Vagina (tissue), 2 donors: ENCODE results near the gene UCP3. TPM values are rescaled to one million over a fixed set of nuclear protein-coding genes. Genes with fewer than 3 reads are reported as not detected.
A peak's percentile ranks its signal among the peaks of the same experiment; 100 is the strongest.

Experiments used
- DNase-seq, 2 donors: peaks; one replicate each; pipeline ENCODE4 v3.0.0-alpha.2; 2017; ENCODE audit errors: extremely low spot score in 2 of 2
- H3K27ac ChIP-seq: fragments of 200-600 bp; sonication (generic); one replicate; pipeline ENCODE4 v1.5.1; 2019
- H3K27me3 ChIP-seq: fragments of 200-600 bp; sonication (generic); one replicate; pipeline ENCODE4 v1.5.1; 2019
- H3K36me3 ChIP-seq, 2 donors: fragments of 200-600 bp; sonication (generic); one replicate each; pipeline ENCODE4 v1.5.1; 2017 to 2019
- H3K4me1 ChIP-seq: fragments of 200-600 bp; sonication (generic); one replicate; pipeline ENCODE4 v1.5.1; 2019
- H3K4me3 ChIP-seq, 2 donors: fragments of 200-600 bp; sonication (generic); 1 replicate in 1 of 2; 2 replicates in 1 of 2; pipeline ENCODE4 v1.5.1; 2016 to 2019
- H3K9me3 ChIP-seq: fragments of 200-600 bp; sonication (generic); one replicate; pipeline ENCODE4 v1.5.1; 2019
- POLR2A ChIP-seq, 2 donors: fragments of 450-650 bp; IDR thresholded peaks; one replicate each; pipeline ENCODE4 v1.6.1; 2017; ENCODE audit warnings: antibody characterized with exemption in 2 of 2, mild to moderate bottlenecking in 2 of 2, moderate library complexity in 2 of 2
- POLR2AphosphoS5 ChIP-seq, 2 donors: sonication (generic); formaldehyde crosslinking; IDR thresholded peaks; one replicate each; pipeline ENCODE4 v1.9.0; 2017; ENCODE audit warnings: antibody characterized with exemption in 2 of 2, mild to moderate bottlenecking in 2 of 2, low read depth in 1 of 2; ENCODE audit not compliant: insufficient read depth in 1 of 2
- intact Hi-C: fragments of 100-400 bp; cut with DNase I; formaldehyde crosslinking; loops from one replicate; pipeline ENCODE4 v1.15.1; 2023
- total RNA-seq: library from RNA; depleted of rRNA; stranded (reverse); fragments of >200 nt; gene quantifications from one replicate; pipeline ENCODE4 v1.2.3, GENCODE V29; 2016
- TF ChIP-seq, protein P1 (sequence below), 3 experiments: fragments of 450-650 bp in 2 of 3; fragments of 200-600 bp in 1 of 3; sonication (generic) in 1 of 3; IDR thresholded peaks; one replicate each; pipeline ENCODE4 v1.5.1; 2017 to 2019; ENCODE audit warnings: antibody characterized with exemption in 3 of 3, mild to moderate bottlenecking in 2 of 3, moderate library complexity in 2 of 3

The UCP3 gene
- total RNA-seq, 1 donor from 2014 or later: 1.2 TPM

GRCh38 chr11:73975479-73975757, 33.5 kb downstream of the UCP3 start:
- intact Hi-C loops: loop anchor here (5.0 kb wide), 1 partner anchor 688 kb away; no protein-coding TSS in a partner anchor
- H3K36me3 ChIP-seq: no peaks in the 10 kb centered on the region
- H3K4me3 ChIP-seq: no peak overlapping the region
- H3K4me1 ChIP-seq: peaks cover 15% of the 10 kb centered on the region
- TF ChIP-seq POLR2AphosphoS5 (IDR thresholded peaks at IDR 0.05; ENCODE audit: insufficient read depth in 1 of 2, low read depth in 1 of 2) (no peak), POLR2A (IDR thresholded peaks at IDR 0.05) (no peak)
- TF ChIP-seq, protein P1, sequence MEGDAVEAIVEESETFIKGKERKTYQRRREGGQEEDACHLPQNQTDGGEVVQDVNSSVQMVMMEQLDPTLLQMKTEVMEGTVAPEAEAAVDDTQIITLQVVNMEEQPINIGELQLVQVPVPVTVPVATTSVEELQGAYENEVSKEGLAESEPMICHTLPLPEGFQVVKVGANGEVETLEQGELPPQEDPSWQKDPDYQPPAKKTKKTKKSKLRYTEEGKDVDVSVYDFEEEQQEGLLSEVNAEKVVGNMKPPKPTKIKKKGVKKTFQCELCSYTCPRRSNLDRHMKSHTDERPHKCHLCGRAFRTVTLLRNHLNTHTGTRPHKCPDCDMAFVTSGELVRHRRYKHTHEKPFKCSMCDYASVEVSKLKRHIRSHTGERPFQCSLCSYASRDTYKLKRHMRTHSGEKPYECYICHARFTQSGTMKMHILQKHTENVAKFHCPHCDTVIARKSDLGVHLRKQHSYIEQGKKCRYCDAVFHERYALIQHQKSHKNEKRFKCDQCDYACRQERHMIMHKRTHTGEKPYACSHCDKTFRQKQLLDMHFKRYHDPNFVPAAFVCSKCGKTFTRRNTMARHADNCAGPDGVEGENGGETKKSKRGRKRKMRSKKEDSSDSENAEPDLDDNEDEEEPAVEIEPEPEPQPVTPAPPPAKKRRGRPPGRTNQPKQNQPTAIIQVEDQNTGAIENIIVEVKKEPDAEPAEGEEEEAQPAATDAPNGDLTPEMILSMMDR (IDR thresholded peaks at IDR 0.05): no peak
- no peaks in the 10 kb centered on the region for H3K9me3 ChIP-seq
- no peak overlapping the region for H3K27ac ChIP-seq
- H3K27me3 ChIP-seq: no peaks in the 10 kb centered on the region
- no peak for DNase-seq

DNA sequence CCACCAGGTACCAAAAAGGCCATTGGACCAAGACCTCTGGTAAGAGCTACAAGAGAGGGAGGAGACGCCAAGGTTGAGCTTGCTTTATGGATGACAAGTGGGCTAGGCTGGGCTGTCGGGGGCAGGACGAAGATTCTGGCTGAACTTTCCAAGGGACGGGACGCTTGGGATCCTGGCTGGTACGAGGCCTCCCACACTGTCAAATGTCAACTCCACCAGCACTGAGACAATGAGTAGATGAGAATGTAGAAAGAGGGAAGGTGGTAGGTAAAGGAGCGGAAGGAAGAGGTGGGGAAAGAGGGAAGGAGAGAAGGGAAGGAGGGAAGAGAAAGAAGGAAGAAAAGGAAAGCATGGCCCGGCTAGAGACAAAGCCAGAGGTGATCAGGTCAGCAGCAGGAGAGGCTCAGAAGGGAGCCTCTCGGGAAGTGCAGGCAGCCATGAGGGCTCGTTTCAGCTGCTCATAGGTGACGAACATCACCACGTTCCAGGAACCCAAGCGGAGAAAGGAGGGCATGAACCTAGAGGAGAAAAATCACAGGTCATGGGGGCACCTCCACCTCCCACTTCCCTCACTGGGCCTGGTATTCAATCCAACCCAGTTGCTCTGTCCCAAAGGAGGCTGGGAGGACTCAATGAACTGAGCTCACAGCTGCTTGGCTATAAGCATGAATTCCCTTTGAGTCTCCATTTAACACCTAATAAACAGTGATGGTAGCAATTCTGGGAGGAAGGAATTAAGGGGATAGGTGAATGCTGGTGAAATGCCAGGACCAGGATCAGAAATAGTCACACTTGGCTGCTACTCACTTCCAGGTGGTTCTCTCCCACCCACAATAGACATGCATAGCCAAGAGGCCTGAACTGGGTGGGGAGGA, 34.0 kb downstream of the UCP3 start:
- intact Hi-C loops: loop anchor here (5.0 kb wide), 1 partner anchor 688 kb away; no protein-coding TSS in a partner anchor

GRCh38 chr11:73972620-73973449, 36.0 kb downstream of the UCP3 start:
- intact Hi-C loops: no loop called here
- Histone ChIP-seq H3K27me3 (no peaks in the 10 kb centered on the region), H3K36me3 (no peaks in the 10 kb centered on the region), H3K4me3 (no peak overlapping the region), H3K9me3 (no peaks in the 10 kb centered on the region), H3K4me1 (peaks cover 15% of the 10 kb centered on the region), H3K27ac (no peak overlapping the region)
- no peak for DNase-seq
- TF ChIP-seq, protein P1 (IDR thresholded peaks at IDR 0.05): no peak
- no peak for TF ChIP-seq POLR2A (IDR thresholded peaks at IDR 0.05)
- TF ChIP-seq POLR2AphosphoS5 (IDR thresholded peaks at IDR 0.05; ENCODE audit: insufficient read depth in 1 of 2, low read depth in 1 of 2): no peak

More for the DNA sequence above, 34.0 kb downstream of the UCP3 start:
- TF ChIP-seq POLR2A (IDR thresholded peaks at IDR 0.05) (no peak), POLR2AphosphoS5 (IDR thresholded peaks at IDR 0.05; ENCODE audit: insufficient read depth in 1 of 2, low read depth in 1 of 2) (no peak)
- TF ChIP-seq, protein P1 (IDR thresholded peaks at IDR 0.05): no peak
- Histone ChIP-seq H3K27me3 (no peaks in the 10 kb centered on the region), H3K4me3 (no peak overlapping the region), H3K27ac (no peak overlapping the region), H3K4me1 (peaks cover 15% of the 10 kb centered on the region), H3K9me3 (no peaks in the 10 kb centered on the region), H3K36me3 (no peaks in the 10 kb centered on the region)
- no peak for DNase-seq

DNA sequence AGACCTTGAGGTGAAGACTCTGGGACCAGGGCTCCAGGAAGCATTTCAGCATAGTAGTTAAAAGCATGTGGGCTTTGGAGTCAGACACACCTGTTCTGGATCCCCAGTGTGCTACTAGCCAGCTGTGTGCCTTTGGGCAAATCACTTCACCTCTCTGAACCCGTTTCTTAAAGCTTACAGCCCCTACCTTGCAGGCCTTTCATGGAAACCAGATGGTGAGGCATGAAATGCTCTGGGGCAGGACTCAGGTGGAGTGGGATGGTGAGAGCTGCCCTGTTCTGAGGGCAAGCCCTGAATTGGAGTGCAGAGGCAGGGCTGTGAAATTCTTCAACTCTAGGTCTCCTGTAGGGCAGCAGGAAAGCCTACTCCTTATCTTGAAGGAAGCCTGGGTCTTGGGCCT, 36.7 kb downstream of the UCP3 start:
- no peaks in the 10 kb centered on the region for H3K36me3 ChIP-seq
- H3K27ac ChIP-seq: no peak overlapping the region
- no peak overlapping the region for H3K4me3 ChIP-seq
- H3K27me3 ChIP-seq: no peaks in the 10 kb centered on the region
- intact Hi-C loops: no loop called here
- DNase-seq: peak in 1 of 2 donors; percentile 67
- H3K9me3 ChIP-seq: no peaks in the 10 kb centered on the region
- no peak for TF ChIP-seq POLR2AphosphoS5 (IDR thresholded peaks at IDR 0.05; ENCODE audit: insufficient read depth in 1 of 2, low read depth in 1 of 2)
- no peak for TF ChIP-seq POLR2A (IDR thresholded peaks at IDR 0.05)
- TF ChIP-seq, protein P1 (IDR thresholded peaks at IDR 0.05): no peak
- peaks cover 15% of the 10 kb centered on the region for H3K4me1 ChIP-seq
